Left ventricle myocardium superior (tissue), 1 donor: Measurements from ENCODE around the gene PHPT1. TPM values are rescaled to one million over a fixed set of nuclear protein-coding genes. Genes with fewer than 3 reads are reported as not detected.

Experiments
- microRNA-seq: library from miRNA; unstranded; fragments of <30 nt; microRNA quantifications from one replicate; pipeline ENCODE4 v1.2.0, GENCODE V29; 2020; ENCODE audit warnings: borderline number of aligned reads
- total RNA-seq: library from RNA; stranded (reverse); fragmentation: NEBNext Ultra II Directional; extraction: Animal tissue kit (Norgen Biotek cat#: 25700); gene quantifications from one replicate; pipeline ENCODE4 v1.2.1, GENCODE V29; 2021
- donor health status: DM: no; HTN: yes; CAD: no; lungs with severe emphysema.

The PHPT1 gene
- total RNA-seq, 1 donor from 2014 or later, result 357 TPM

Small RNA genes lying within 50 kb of the gene (microRNA-seq; reads per million reads assigned to microRNA genes)
- not detected for gene MIR4292
- not detected for gene MIR4479

Other genes with a start within 250 kb of the PHPT1 start
- gene EGFL7, start 186.5 kb upstream of the PHPT1 start, total RNA-seq, result 63.8 TPM
- 53.8 TPM for gene AGPAT2, start 162.0 kb upstream of the PHPT1 start, total RNA-seq
- gene DIPK1B, start 136.8 kb upstream of the PHPT1 start, total RNA-seq, result 22.3 TPM
- 10.6 TPM for gene LCN10, start 106.5 kb upstream of the PHPT1 start, total RNA-seq
- 17.4 TPM for gene LCN6, start 100.9 kb upstream of the PHPT1 start, total RNA-seq
- not detected for gene LCN8, start 91.2 kb upstream of the PHPT1 start, total RNA-seq
- 0.59 TPM for gene LCN15, start 84.9 kb upstream of the PHPT1 start, total RNA-seq
- 74.2 TPM for gene TMEM141, start 58.1 kb upstream of the PHPT1 start, total RNA-seq
- gene CCDC183, start 53.1 kb upstream of the PHPT1 start, total RNA-seq, result 2.2 TPM
- gene RABL6, start 41.5 kb upstream of the PHPT1 start, total RNA-seq, result 73.0 TPM
- 9.1 TPM for gene AJM1, start 6.9 kb upstream of the PHPT1 start, total RNA-seq
- gene MAMDC4, start 2.9 kb downstream of the PHPT1 start, total RNA-seq, result 12.9 TPM
- 354 TPM for gene EDF1, start 16.9 kb downstream of the PHPT1 start, total RNA-seq
- 11.4 TPM for gene TRAF2, start 37.1 kb downstream of the PHPT1 start, total RNA-seq
- 162 TPM for gene FBXW5, start 95.3 kb downstream of the PHPT1 start, total RNA-seq
- gene C8G, start 95.8 kb downstream of the PHPT1 start, total RNA-seq, result 2.2 TPM
- 3.6 TPM for gene LCN12, start 102.9 kb downstream of the PHPT1 start, total RNA-seq
- 5,424 TPM for gene PTGDS, start 128.1 kb downstream of the PHPT1 start, total RNA-seq
- gene LCNL1, start 133.6 kb downstream of the PHPT1 start, total RNA-seq, result 18.3 TPM
- 23.9 TPM for gene PAXX, start 143.0 kb downstream of the PHPT1 start, total RNA-seq
- gene CLIC3, start 147.2 kb downstream of the PHPT1 start, total RNA-seq, result 1.7 TPM
- gene ABCA2, start 178.8 kb downstream of the PHPT1 start, total RNA-seq, result 33.8 TPM
- 0.17 TPM for gene FUT7, start 182.7 kb downstream of the PHPT1 start, total RNA-seq
- 59.0 TPM for gene NPDC1, start 196.8 kb downstream of the PHPT1 start, total RNA-seq
- 2.1 TPM for gene ENTPD2, start 204.7 kb downstream of the PHPT1 start, total RNA-seq
- 0.12 TPM for gene SAPCD2, start 221.1 kb downstream of the PHPT1 start, total RNA-seq
- gene UAP1L1, start 228.1 kb downstream of the PHPT1 start, total RNA-seq, result 12.6 TPM
- gene MAN1B1, start 237.6 kb downstream of the PHPT1 start, total RNA-seq, result 21.4 TPM